ENCODE results near the gene DAP. TPM values are rescaled to one million over a fixed set of nuclear protein-coding genes. Genes with fewer than 3 reads are reported as not detected.

The DAP gene
- total and polyA plus RNA-seq, 12 donors: 27.4 to 197 (median 101) TPM

GRCh38 chr5:10649666-10650380 is 111.2 kb downstream of the DAP start:
- no peak for DNase-seq
- TF ChIP-seq CTCF (IDR thresholded peaks at IDR 0.05): no peak
- intact Hi-C loops (cut with DNase I): no loop called here
- 19 to 50% (median 28%) methylated on average over 12 to 68 of the region's 68 CpGs for WGBS, 4 donors
- no peaks in the 10 kb centered on the region for H3K9me3 ChIP-seq (replicated peaks in 1 of 3)
- peaks cover 16% of the 10 kb centered on the region for H3K27me3 ChIP-seq
- no peaks in the 10 kb centered on the region for H3K36me3 ChIP-seq (replicated peaks in 1 of 2)
- H3K4me1 ChIP-seq (replicated peaks in 1 of 2): no peaks in the 10 kb centered on the region
- no peak overlapping the region for H3K4me3 ChIP-seq
- no peak overlapping the region for H3K27ac ChIP-seq

- WGBS, 4 donors: 45 to 77% (median 58%) methylated on average over 13 to 60 of the region's 60 CpGs
- no peak for DNase-seq
- Histone ChIP-seq H3K27me3 (peaks cover 16% of the 10 kb centered on the region), H3K9me3 (replicated peaks in 1 of 3) (no peaks in the 10 kb centered on the region), H3K4me1 (replicated peaks in 1 of 2) (no peaks in the 10 kb centered on the region), H3K27ac (no peak overlapping the region), H3K36me3 (replicated peaks in 1 of 2) (no peaks in the 10 kb centered on the region), H3K4me3 (no peak overlapping the region)
- TF ChIP-seq POLR2A (IDR thresholded peaks at IDR 0.05): no peak
- TF ChIP-seq CTCF (IDR thresholded peaks at IDR 0.05): no peak
- intact Hi-C loops (cut with DNase I): no loop called here
These were observed 112.0 kb downstream of the DAP start for GRCh38 chr5:10648806-10649665.

- Histone ChIP-seq H3K27ac (no peak overlapping the region), H3K4me1 (replicated peaks in 1 of 2) (no peaks in the 10 kb centered on the region), H3K27me3 (peaks cover 16% of the 10 kb centered on the region), H3K36me3 (replicated peaks in 1 of 2) (no peaks in the 10 kb centered on the region), H3K9me3 (replicated peaks in 1 of 3) (no peaks in the 10 kb centered on the region), H3K4me3 (no peak overlapping the region)
- TF ChIP-seq CTCF (IDR thresholded peaks at IDR 0.05) (no peak), POLR2A (IDR thresholded peaks at IDR 0.05) (no peak)
- intact Hi-C loops (cut with DNase I): no loop called here
- WGBS, 4 donors: 87 to 96% (median 95%) methylated on average over 5 of the region's 5 CpGs
- no peak for DNase-seq
These were observed 113.4 kb downstream of the DAP start for GRCh38 chr5:10647640-10648039.

- DNase-seq: peak in 1 of 7 donors; percentile 0
- intact Hi-C loops (cut with DNase I): no loop called here
- H3K36me3 ChIP-seq (replicated peaks in 1 of 2): no peaks in the 10 kb centered on the region
- 66 to 76% (median 74%) methylated on average over 4 to 6 of the region's 6 CpGs for WGBS, 4 donors
- H3K27me3 ChIP-seq: peaks cover 16% of the 10 kb centered on the region
- no peaks in the 10 kb centered on the region for H3K9me3 ChIP-seq (replicated peaks in 1 of 3)
- no peak for TF ChIP-seq POLR2A (IDR thresholded peaks at IDR 0.05)
- TF ChIP-seq CTCF (IDR thresholded peaks at IDR 0.05): no peak
- no peak overlapping the region for H3K27ac ChIP-seq
- H3K4me3 ChIP-seq: no peak overlapping the region
- H3K4me1 ChIP-seq (replicated peaks in 1 of 2): no peaks in the 10 kb centered on the region
These were observed 115.4 kb downstream of the DAP start for GRCh38 chr5:10645671-10646070.

All from adrenal gland (tissue), 12 donors.